HG02852 (cell line): Measurements from ENCODE around the gene WSCD2.

Experiments
- ATAC-seq: cut with Tn5 transposase; IDR thresholded peaks from one replicate; pipeline ENCODE4 v1.9.1; 2021; ENCODE audit warnings: mild to moderate bottlenecking, moderate library complexity; ENCODE audit not compliant: unreplicated experiment

Gene WSCD2

DNA sequence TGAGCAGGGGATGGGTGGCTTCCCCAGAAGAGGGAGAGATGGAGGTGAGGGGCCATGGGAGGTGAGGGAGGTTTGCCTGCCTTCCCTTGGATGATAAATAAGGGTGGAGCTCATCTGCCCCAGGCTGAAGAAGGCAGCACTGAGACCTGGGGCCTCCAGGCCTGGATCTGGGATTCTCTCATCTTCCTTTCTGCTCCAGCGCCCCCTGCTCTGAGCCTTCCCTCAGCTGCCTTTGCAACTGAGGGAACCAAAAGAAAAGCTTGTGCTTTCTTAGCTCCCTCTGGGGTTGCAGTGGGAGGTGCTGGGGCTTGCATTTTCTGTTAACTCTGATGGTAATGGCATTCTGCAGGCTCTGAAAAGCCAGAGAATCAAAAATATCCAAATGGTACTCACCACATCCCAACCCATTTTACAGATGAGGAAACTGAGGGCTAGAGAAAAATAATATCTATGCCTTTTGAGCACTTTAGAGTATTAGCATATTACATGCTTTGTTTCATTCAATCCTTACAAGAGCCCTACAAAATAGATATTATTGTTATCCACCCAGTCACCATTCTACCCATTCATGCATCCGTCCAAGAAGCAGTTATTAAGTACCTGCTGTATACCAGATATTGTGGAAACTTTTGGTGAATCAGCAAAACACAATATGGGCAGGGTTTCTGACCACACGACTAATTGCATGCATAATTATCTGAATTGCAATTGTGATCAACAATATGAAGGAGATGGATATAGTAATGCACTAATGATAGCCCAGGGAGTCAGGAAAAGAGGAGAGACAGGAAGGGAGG, 102.2 kb downstream of the WSCD2 start:
- ATAC-seq = no peak

DNA sequence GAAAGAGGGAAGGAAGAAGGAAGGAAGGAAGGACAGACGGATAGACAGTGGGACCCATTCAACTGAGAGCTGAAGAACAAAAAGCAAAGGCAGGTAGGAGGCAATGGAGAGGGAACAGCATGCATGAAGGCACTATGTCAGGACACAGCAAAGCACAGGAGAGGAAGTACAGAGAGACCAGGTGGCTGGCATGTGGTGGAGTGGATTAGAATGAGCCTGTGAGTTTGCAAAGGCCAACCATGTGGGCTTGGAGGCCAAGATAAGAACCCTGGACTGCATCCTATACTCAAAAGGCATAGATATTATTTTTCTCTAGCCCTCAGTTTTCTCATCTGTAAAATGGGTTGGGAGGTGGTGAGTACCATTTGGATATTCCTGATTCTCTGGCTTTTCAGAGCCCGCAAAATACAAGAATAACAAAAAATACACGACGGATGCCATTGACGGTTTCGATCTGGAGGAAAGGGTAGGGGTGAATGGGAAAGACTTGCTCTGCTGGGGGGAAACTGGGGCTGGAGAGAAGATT, 102.9 kb downstream of the WSCD2 start:
- no peak for ATAC-seq

DNA sequence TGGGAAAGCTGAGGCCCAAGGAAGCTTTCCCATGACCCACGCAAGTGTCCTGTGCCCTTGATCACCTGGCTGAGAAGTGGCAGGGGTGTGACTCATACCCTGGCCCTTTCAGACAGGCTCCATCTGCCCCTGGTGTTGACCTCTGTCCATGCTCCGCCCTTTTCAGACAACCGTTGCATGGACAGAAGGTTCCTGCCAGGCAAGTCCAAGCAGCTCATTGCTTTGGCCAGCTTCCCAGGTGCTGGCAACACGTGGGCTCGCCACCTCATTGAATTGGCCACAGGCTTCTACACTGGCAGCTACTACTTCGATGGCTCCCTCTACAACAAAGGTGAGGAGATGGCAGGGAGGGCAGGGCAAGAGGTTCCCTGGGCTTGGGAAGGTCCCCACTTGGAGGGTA, 103.5 kb downstream of the WSCD2 start:
- ATAC-seq = no peak

DNA sequence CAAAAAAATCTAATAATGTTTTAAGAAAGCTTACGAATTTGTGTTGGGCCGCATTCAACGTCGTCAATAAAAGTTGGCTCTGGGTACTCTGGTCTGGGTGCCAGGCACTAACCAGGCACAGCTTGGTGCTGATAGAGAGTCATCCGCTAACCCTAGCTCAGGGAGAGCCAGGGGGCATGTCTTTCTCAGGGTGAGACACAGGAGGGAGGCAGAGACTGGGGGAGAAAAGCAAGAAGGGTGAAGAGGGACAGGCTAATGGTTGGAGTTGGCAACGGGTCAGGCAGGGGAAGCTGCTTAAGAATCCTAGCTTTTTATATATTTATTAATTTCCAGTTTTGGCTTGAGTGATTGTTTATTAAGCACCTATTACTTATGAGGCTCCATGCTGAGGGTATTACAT, 105.1 kb downstream of the WSCD2 start:
- no peak for ATAC-seq

DNA sequence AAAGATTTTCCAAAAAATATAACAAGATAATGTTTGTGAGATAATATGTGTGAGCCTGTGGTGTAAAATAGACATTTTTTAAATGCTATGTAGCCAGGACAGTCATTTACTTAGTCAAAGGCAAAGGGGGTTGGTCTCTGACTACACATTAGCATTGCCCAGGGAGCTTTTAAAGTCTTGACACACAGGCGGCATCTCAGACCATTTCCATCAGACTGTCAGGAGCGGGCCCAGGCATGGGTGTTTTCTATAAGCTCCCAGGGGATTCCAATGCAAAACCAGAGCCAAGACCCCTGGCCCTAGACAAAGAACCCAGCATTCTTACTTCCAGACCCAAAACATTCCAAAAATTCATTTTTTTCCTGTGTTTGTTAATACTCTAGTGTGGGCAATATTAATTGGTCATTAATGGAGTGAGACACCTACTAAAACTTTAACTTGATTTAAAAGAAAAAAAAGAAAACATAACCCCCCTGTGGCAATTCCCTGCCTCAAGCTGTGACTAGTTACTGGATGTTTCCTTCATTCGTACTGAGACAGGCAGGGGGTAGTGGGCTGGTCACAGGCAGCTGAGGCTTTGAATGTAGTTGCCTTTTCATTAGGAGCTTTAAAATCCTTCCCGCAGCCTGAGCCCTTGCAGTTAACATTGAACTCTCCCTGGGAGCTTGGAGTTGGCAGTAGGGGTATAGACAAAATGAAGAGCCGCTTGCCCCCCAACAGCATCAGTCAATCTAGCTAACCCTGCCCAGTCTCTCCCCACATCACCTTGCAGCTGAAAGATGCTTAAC, 106.3 kb downstream of the WSCD2 start:
- no peak for ATAC-seq

DNA sequence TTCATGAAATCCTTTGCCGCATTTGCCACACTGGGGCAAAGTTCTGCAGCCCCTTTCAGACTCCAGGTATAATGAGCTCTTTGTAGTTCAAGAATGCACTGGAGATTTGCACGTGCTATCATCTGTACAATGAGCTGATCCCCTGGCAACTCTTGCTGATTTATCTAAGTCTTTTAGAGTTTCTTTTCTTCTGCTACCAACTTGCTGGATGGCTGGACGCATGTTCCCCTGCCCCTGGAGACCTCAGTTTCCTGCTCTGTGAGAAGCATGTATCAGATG, 106.8 kb downstream of the WSCD2 start:
- ATAC-seq = no peak

DNA sequence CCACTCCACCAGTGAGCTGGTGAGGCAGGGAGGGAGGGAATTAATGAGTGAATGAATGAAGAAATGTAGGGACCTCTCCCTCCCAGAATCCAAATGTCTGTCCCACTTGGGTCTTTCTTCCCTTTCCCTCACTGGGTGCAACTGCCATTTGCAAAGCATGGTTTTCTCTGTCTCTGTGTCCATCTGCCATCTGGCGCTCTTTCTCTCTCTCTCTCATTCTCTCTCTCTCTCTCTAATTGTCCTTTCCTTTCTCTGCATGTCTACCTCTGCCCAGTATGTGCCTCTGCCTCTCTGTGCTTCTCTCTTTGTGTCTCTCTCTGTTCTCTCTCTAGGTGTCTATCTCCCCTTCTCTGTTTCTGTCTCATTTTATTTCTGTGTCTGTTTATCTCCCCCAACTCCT, 107.3 kb downstream of the WSCD2 start:
- ATAC-seq = no peak

DNA sequence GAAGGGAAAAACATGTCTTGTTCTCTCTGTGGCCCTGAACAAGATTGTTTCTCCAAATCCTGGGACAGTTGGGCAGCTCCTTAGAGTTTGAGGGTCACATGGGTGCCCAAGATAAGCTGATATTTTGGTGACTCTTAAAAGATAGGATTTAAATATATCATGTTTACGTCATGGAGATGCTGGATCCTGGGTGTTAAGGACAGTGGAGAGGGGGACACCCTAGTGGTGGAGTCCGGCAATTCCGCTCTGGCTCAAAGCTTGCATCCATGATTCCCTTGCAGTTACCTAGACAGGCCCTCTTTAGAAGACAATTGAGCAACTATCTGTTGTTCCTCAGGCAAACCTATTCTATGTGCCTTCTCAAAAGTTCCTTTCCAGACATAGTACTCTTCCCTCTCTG, 108.2 kb downstream of the WSCD2 start:
- no peak for ATAC-seq

DNA sequence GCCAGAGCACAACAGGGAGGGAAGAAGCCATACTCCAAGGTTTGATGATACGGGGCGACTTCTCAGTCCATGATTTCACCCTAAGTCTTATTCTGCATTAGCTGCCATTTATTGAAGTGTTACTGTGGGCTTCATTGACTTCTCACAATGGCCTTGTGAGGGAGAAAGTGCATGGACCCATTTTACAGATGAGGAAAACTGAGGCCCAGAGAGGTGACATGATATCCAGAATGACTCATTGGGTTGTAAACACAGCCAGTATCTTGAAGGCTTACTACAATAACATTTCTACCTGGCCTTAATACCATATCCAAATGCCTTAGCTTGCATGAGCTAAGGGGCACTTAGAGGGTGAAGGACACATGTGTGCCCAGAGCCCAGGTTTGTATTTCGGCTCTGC, 109.4 kb downstream of the WSCD2 start:
- no peak for ATAC-seq

DNA sequence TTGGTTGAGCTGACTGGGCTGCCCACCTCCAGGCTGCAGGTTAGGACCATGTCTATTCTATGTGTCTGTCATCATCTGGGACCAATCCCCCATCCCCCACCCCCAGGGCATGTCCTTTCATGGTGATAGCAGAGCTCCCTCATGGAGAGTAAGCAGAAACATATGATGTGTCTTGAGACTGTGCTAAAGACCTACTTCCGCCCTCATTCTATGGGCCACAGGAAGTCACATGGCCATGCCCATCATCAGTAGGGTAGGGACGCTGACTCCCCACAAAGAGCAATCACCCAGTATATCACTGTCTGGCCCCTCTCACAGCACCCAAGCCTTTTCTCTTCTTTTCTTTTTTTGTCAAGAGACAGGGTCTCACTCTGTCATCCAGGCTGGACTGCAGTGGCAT, 110.3 kb downstream of the WSCD2 start:
- ATAC-seq = no peak

DNA sequence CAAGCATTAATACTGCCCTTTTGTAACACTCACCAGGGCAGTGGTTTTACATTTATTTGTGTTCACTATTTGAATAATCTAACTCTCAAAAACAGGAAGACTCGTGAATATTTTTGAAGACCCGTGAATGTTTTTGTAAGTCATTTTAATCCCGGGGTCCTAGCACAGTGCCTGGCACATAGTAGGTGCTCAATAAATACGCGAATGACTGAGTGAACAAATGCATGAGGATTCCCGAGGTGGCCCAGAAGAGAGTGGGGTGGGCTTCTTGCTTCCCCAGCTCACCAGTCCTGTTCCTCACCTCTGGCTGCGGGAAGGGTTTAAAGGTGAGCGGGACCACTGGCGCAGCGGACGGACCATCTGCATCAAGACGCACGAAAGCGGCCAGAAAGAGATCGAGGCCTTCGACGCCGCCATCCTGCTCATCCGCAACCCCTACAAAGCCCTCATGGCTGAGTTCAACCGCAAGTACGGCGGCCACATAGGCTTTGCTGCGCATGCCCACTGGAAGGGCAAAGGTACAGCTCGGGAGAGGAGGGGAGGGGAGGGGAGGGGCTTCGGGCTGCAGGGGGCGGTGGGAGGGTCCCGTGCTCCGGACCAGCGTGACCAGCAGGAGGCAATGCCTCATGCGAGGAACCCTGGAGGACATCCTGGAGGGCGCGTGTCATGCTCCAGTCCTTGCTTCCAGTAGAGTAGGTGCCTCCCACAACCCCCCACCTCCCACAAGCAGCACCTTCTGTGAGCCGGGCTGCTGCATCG, 111.1 kb downstream of the WSCD2 start:
- no peak for ATAC-seq

DNA sequence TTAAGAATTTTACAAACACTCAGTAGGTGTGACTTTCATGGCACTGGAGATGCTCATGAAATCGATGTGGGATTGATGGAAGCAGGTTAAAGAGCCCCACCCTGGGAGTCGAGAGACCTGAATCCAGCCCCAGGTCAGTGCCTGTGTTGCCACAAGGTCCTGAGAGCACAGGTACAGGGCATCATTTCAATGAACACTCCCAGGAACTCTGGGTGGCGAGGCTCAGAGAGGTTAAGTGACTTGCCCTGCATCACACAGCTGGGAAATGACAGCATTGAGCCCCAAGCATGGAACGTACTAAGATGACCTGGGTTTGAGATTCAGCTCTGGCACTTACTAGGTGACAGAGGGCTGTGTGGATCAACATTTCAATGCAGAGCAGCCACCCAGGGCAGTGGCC, 111.8 kb downstream of the WSCD2 start:
- ATAC-seq = no peak

DNA sequence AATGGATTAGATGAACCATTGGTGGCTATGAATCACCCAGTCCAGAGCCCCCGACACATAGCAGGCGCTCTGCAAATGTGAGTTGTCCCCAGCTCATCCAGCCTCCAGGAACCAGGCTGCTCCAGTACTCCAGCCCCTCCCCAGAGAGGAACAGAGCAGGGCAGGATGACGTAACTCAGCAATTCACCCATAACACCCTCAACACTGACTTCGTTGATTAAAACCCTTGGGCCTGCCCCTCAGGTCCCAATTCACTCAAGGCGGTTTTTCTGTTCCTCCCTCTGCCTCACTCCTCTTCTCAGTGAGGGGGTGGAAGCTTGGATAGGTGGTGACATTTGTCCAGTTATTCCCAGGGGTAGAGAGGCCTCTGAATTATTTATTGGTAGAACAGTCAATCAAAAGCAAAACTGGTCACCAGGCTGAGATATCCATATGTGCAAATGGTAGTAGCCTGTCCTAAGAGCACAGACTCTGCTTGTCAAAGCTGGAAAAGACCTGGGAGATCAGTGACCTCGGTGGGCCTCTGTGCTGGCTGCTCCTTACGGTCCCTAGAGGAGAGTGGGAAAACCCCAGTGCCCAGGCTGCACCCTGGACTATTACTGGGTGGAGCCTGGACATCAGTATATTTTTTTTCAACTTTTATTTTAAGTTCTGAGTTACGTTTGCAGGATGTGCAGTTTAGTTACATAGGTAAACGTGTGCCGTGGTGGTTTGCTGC, 113.1 kb downstream of the WSCD2 start:
- no peak for ATAC-seq

DNA sequence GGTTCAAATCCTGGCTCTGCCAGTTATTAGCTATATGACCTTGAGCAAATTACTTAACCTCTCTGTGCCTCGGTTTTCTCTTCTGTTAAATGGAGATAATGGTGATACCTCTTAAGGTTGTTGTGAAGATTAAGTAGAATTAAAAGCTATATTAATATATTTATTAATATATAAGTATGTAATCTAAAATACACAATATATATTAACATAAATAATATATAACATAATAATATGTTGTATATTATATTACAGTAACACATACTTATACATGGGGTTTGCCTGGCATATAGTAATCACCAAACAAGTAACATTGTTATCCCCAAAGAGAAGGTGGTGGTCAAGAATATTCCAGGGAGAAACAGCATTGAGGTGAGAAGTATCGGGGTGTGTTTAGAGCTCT, 118.0 kb downstream of the WSCD2 start:
- ATAC-seq = no peak

DNA sequence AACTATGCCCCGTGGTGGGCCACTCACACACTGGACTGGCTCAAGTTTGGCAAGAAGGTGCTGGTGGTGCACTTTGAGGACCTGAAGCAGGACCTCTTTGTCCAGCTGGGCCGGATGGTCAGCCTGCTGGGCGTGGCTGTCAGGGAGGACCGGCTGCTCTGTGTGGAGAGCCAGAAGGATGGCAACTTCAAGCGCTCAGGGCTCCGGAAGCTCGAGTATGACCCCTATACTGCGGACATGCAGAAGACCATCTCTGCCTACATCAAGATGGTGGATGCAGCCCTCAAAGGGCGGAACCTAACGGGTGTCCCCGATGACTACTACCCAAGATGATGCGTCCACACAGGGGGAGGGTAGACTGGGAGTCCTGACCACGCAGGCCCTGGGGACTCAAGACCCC, 118.9 kb downstream of the WSCD2 start:
- ATAC-seq = no peak

DNA sequence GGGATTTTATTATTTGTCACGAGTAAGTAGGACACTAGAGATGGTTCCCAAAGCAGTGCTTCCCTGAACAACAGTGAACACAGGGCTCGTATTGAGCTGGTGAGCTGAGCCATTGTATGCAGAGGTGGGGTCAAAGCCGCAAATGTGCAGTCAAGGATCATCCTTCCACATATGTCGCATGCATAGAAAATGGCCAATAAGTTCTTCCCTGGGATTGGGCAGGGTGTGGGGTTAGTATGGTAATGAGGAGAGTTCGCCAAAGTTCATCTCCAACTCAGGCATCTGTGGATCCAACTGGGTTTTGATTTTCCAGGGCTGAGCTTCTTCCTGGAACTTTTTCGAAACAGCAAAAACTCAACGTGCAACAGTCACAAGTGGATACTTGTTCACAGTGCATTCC, 123.4 kb downstream of the WSCD2 start:
- no peak for ATAC-seq

DNA sequence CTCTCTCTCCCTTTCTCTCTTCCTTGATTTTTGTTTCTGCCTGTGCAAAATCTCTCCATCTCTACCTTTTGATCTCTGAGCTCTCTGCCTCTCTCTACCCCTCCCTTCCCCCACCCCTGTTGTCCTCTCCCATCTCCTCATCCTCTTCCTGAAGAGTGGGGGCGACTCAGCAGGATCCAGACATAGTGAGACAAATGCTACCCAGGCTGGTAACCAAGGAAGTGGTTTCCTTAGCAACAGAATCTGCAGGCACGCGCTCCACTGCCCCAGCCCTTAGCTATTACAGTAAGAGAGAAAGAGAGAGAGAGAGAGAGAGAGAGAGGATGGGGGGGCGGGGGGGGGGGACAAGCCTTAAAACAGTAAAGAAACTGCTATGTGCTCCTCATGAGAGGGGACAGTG, 124.5 kb downstream of the WSCD2 start:
- no peak for ATAC-seq

DNA sequence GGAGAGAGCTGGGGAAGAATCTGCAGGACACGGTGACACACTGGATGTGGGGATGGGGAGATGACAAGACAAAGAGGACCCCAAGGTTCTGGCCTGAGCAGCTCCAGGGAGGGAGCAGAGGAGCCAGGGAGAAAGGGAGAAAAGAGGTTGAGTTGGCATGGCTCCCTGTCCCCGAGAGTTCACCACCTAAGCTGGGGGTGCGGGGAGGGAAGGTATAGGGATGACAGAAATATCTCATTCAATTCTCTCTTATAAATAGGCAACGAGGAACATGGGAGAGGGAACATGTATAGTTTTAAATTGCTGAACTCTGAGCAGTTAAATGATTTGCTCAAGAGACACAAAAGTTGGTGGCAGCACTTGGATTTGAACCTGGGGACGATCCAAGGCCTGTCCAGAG, 124.9 kb downstream of the WSCD2 start:
- ATAC-seq = no peak

DNA sequence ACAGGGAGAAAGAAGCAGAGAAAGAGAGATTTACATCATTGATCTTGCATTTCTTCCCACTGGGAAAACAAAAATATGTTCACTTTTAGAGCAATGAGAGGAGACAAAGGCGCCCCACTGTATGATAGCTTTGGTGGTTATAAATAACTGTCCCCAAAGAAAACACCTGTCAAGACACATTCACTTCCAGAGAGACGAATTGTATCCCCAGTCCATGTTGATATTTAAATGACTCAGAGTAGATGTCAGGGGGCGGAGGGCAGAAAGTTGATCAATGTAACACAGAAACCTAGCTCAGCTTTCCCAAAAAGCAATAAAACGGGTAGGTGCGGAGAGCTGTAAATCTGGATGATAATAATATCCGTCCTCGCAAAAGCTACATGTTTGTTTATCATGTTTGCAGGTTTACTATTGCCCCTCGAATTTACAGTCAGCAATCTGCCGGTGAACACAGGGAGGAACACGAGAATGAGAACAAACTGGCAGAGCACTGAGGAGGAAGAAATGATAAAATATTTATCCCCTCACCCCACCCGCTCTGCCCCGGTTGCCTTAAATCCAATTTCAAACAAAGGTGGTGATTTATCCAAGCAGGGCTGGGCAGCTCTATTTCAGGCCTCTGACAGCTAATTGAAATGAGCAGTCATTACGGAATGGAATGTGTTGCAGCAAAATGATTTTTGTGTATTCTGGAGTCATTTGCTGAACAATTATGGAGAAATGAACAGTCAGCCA, 125.6 kb downstream of the WSCD2 start:
- no peak for ATAC-seq

DNA sequence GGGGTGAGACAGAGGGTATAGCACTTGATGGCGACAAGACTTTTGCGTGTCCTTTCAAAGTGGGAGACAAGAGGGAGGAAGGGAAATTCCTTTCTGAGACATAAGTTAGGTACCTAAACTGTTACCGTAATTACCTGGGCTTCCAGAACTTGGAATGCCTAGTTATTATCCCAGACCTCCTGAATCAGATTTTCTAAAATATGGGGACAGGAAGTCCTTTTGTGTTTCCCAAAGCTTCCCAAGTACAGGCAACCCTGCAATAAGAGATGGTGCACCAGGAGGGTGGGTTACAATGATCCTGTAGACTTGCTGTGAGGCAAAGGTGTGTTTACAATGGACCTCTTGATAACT, 126.1 kb downstream of the WSCD2 start:
- no peak for ATAC-seq

DNA sequence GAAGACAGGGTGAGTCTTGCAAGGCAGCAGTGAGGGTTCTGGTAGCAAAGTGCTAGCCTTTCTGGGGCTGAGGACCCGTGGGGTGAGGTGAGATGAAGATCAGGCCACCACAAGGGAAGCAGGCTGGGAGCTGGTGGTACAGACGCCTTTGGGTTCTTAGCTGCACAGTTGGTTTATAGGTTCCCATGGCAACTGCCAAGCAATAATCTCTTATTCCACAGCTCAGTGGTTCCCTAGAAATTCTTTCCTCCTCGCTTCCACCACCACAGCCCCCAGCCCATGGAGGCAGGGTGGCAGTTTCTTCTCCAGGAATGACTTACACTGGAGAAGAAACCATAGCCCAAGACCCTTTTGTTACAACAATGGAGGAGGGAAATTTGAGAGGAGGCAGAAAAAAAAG, 127.9 kb downstream of the WSCD2 start:
- ATAC-seq = no peak
